HFFc6 (cell line): ENCODE measurements around the gene RBMS3. TPM values are rescaled to one million over a fixed set of nuclear protein-coding genes. Genes with fewer than 3 reads are reported as not detected.

Experiments
- DNase-seq: peaks from one replicate; pipeline ENCODE4 v3.0.0-alpha.2; 2018
- H3K27ac Mint-ChIP-seq: 2 replicates; pipeline ENCODE4 v1.8.0; 2020; ENCODE audit warnings: mild to moderate bottlenecking, mixed read lengths
- H3K27me3 Mint-ChIP-seq: 2 replicates; pipeline ENCODE4 v1.8.0; 2021; ENCODE audit warnings: mild to moderate bottlenecking, moderate library complexity, mixed read lengths; ENCODE audit not compliant: insufficient read depth
- H3K36me3 Mint-ChIP-seq: 2 replicates; pipeline ENCODE4 v1.8.0; 2021; ENCODE audit warnings: low read depth, mixed read lengths
- H3K4me1 Mint-ChIP-seq: 2 replicates; pipeline ENCODE4 v1.8.0; 2020; ENCODE audit warnings: low read depth, mixed read lengths
- H3K4me3 Mint-ChIP-seq: 2 replicates; pipeline ENCODE4 v1.8.0; 2020; ENCODE audit warnings: mild to moderate bottlenecking, moderate library complexity, mixed read lengths
- H3K9me3 Mint-ChIP-seq: 2 replicates; pipeline ENCODE4 v1.8.0; 2020; ENCODE audit warnings: mild to moderate bottlenecking, mixed read lengths
- total RNA-seq, 6 experiments: library from RNA; stranded (reverse); fragmentation: NEBNext Ultra II Directional; extraction: Animal tissue kit (Norgen Biotek cat#: 25700); gene quantifications; 2 replicates in 1 of 6; 3 replicates in 5 of 6; pipeline ENCODE4 v1.2.3, GENCODE V29; 2021
- TF ChIP-seq, protein P1 (sequence below): fragments of 200-600 bp; sonication (generic); IDR thresholded peaks from 2 replicates; pipeline ENCODE4 v1.5.0; 2021; ENCODE audit warnings: antibody characterized with exemption, mild to moderate bottlenecking

The RBMS3 gene
- total RNA-seq, 6 experiments from 2014 or later, result 22.8 to 46.9 (median 39.4) TPM

DNA sequence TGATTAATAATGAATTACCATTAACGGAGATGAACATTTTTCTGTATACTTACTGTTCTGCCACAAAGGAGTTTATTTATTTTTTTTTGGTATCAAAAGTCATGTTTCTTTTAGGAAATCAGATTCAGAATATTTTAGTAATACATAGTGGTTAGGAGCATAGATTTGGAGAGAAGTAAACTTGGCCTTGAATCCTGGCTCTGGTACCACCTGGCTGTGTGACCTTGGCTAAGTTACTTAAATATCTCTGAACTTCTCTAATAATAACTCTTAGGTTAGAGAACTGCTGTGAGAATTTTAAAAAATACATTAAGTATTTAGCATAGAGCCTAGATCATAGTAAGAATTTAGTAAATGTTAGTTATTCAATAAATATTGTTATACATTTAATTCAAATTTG is 309.1 kb downstream of the RBMS3 start:
- Mint-ChIP-seq H3K4me1 (peaks cover 15% of the 10 kb centered on the region), H3K27me3 (no peaks in the 10 kb centered on the region), H3K27ac (no peak overlapping the region), H3K9me3 (no peaks in the 10 kb centered on the region), H3K36me3 (peaks cover 9% of the 10 kb centered on the region; the same call in 1 of the 2 replicates), H3K4me3 (no peak overlapping the region)
- DNase-seq, result no peak
- TF ChIP-seq, protein P1, sequence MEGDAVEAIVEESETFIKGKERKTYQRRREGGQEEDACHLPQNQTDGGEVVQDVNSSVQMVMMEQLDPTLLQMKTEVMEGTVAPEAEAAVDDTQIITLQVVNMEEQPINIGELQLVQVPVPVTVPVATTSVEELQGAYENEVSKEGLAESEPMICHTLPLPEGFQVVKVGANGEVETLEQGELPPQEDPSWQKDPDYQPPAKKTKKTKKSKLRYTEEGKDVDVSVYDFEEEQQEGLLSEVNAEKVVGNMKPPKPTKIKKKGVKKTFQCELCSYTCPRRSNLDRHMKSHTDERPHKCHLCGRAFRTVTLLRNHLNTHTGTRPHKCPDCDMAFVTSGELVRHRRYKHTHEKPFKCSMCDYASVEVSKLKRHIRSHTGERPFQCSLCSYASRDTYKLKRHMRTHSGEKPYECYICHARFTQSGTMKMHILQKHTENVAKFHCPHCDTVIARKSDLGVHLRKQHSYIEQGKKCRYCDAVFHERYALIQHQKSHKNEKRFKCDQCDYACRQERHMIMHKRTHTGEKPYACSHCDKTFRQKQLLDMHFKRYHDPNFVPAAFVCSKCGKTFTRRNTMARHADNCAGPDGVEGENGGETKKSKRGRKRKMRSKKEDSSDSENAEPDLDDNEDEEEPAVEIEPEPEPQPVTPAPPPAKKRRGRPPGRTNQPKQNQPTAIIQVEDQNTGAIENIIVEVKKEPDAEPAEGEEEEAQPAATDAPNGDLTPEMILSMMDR, result no peak

DNA sequence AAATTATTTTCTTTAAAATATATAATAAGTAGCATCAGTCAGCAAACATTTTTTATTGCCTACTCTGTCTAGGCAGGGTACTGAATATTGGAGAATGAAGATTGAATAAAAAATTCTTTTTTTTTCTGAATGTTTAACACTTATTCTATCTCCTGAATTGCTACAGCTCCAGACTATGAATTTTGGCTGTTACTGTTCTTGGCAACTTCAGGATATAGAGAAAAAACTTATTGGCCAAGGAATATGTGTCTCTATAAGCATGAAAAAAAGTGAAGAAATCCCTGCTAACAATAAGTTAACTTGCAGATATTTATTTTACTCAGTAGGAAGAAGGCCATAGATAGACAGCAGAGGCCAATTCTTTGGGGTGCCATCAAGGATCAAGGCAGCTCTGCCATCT is 309.6 kb downstream of the RBMS3 start:
- H3K36me3 Mint-ChIP-seq, result peaks cover 10% of the 10 kb centered on the region; the same call in 1 of the 2 replicates
- H3K9me3 Mint-ChIP-seq, result no peaks in the 10 kb centered on the region
- no peak overlapping the region for H3K4me3 Mint-ChIP-seq
- no peak overlapping the region for H3K27ac Mint-ChIP-seq
- TF ChIP-seq, protein P1, result no peak
- DNase-seq, result no peak
- peaks cover 15% of the 10 kb centered on the region for H3K4me1 Mint-ChIP-seq
- no peaks in the 10 kb centered on the region for H3K27me3 Mint-ChIP-seq

DNA sequence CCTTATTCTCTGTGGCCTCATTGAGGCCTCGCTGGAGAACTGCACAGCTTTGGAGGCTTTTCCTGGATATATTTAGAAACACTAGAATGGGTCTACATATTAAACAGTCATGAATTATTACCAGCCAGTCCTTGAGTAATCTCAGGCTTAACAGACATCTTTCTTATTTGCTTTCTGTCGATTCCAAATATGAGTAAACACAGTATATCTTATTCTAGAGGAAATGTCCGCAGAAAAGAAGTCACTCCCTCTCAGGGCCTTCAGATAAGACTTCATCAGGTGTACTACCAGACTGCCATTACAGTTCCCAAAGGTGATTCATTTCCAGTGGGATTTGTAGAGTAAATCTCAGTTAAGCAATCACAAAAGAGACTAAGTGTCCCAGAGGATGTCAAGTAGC is 310.7 kb downstream of the RBMS3 start:
- no peaks in the 10 kb centered on the region for H3K9me3 Mint-ChIP-seq
- no peak for DNase-seq
- H3K27ac Mint-ChIP-seq, result no peak overlapping the region
- H3K36me3 Mint-ChIP-seq, result peaks cover 14% of the 10 kb centered on the region; the same call in 1 of the 2 replicates
- H3K27me3 Mint-ChIP-seq, result no peaks in the 10 kb centered on the region
- TF ChIP-seq, protein P1, result no peak
- no peak overlapping the region for H3K4me3 Mint-ChIP-seq
- peaks cover 15% of the 10 kb centered on the region for H3K4me1 Mint-ChIP-seq

DNA sequence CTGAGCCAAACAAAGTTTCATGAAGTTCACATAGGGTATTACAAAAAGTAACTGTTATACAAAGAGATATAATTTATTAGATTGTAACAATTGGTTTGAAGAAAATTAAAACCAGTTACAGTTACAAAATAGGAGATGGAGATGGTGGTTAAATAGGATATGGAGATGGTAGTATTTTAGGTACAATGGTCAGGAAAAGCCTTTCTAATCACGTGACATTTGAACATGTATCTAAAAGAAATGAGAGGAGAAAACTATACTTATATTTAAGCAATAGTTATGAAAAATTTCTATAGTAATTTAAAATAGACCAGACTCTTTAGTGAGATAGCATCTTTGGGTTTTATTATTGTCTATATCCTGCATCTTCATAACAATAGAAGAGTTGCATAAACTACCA is 312.9 kb downstream of the RBMS3 start:
- Mint-ChIP-seq H3K27ac (no peak overlapping the region), H3K4me1 (peaks cover 25% of the 10 kb centered on the region), H3K4me3 (no peak overlapping the region), H3K36me3 (peaks cover 14% of the 10 kb centered on the region; the same call in 1 of the 2 replicates), H3K9me3 (no peaks in the 10 kb centered on the region), H3K27me3 (no peaks in the 10 kb centered on the region)
- TF ChIP-seq, protein P1, result no peak
- no peak for DNase-seq

DNA sequence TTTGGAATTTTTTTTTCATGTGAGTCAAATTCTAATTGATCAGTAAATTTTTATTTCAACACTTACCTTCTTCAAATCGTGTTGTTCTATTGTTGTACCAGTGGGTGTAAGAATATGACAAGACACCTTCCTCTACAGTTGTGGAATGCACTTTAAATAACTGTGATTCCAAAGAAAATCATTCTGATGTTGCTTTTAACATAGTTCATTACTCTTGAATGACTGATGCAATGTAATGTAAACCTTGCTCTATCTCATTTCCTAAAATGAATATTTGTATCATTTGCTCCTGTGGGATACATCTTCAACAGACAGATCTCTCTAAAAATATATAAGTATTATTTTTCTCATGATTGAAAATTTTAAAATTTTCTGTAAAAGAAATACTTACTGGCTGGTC is 313.4 kb downstream of the RBMS3 start:
- peaks cover 25% of the 10 kb centered on the region for H3K4me1 Mint-ChIP-seq
- H3K4me3 Mint-ChIP-seq, result no peak overlapping the region
- H3K36me3 Mint-ChIP-seq, result peaks cover 14% of the 10 kb centered on the region; the same call in 1 of the 2 replicates
- DNase-seq, result no peak
- no peak overlapping the region for H3K27ac Mint-ChIP-seq
- H3K9me3 Mint-ChIP-seq, result no peaks in the 10 kb centered on the region
- TF ChIP-seq, protein P1, result no peak
- no peaks in the 10 kb centered on the region for H3K27me3 Mint-ChIP-seq
